Activated CD4-positive, alpha-beta memory T cell treated with anti-CD3 and anti-CD28 coated beads for 36 hours (primary cell): ENCODE data around the gene HPS1. TPM values are rescaled to one million over a fixed set of nuclear protein-coding genes. Genes with fewer than 3 reads are reported as not detected.
"Not testable (repeated sequence)": the region's sequence is repeated elsewhere in the genome, so short reads cannot be mapped to it uniquely, and the experiment has no call there.

Experiments
- CTCF ChIA-PET: fragments of 350-600 bp; sonication (Branson Sonifier 250); formaldehyde crosslinking; loops from one replicate; lab custom pipeline; 2021; ENCODE audit warnings: antibody characterized with exemption, inconsistent platforms; lab: Charles Lee
- POLR2A ChIA-PET: fragments of 350-600 bp; sonication (Branson Sonifier 250); formaldehyde crosslinking; loops from one replicate; lab custom pipeline; 2021; ENCODE audit warnings: antibody characterized with exemption; lab: Charles Lee
- DNase-seq: peaks from one replicate; pipeline ENCODE4 v3.0.0-alpha.2; 2020
- H3K27ac Mint-ChIP-seq: one replicate; pipeline ENCODE4 v1.8.0; 2021; ENCODE audit warnings: mixed read lengths
- H3K27me3 Mint-ChIP-seq: one replicate; pipeline ENCODE4 v1.8.0; 2021; ENCODE audit warnings: mixed read lengths
- H3K36me3 Mint-ChIP-seq: one replicate; pipeline ENCODE4 v1.8.0; 2021; ENCODE audit warnings: mixed read lengths
- H3K4me1 Mint-ChIP-seq: one replicate; pipeline ENCODE4 v1.8.0; 2021; ENCODE audit warnings: low read depth, mixed read lengths
- H3K4me3 Mint-ChIP-seq: one replicate; pipeline ENCODE4 v1.8.0; 2021; ENCODE audit warnings: mild to moderate bottlenecking, mixed read lengths
- H3K9me3 Mint-ChIP-seq: one replicate; pipeline ENCODE4 v1.8.0; 2021; ENCODE audit warnings: mixed read lengths
- intact Hi-C: fragments of 100-400 bp; cut with micrococcal nuclease; formaldehyde crosslinking; loops from one replicate; pipeline ENCODE4 v1.15.1; 2023
- total RNA-seq, 2 experiments: library from RNA; stranded (reverse); gene quantifications; one replicate each; pipeline ENCODE4 v1.2.3, GENCODE V29; 2021

The HPS1 gene
- total RNA-seq, 2 experiments from 2014 or later: 42.1 to 44.3 TPM

GRCh38 chr10:98391065-98391464, 55.7 kb downstream of the HPS1 start:
- CTCF ChIA-PET: interaction anchor here (0.6 to 1.2 kb wide), 3 partner anchors 9 to 50 kb away, joined by 3 read pairs; no protein-coding TSS in a partner anchor
- Mint-ChIP-seq H3K36me3 (peaks cover 1% of the 10 kb centered on the region), H3K27me3 (no peaks in the 10 kb centered on the region), H3K9me3 (no peaks in the 10 kb centered on the region), H3K4me1 (peaks cover 23% of the 10 kb centered on the region), H3K27ac (peak overlapping the region; percentile 44), H3K4me3 (no peak overlapping the region)
- DNase-seq: peak; percentile 54
- intact Hi-C loops: no loop called here
- POLR2A ChIA-PET: interaction anchor here (0.8 kb wide), 1 partner anchor 76 kb away, joined by 3 read pairs; no protein-coding TSS in a partner anchor

- no peak for DNase-seq
- Mint-ChIP-seq H3K9me3 (no peaks in the 10 kb centered on the region), H3K36me3 (peaks cover 1% of the 10 kb centered on the region), H3K27ac (no peak overlapping the region), H3K4me1 (peaks cover 23% of the 10 kb centered on the region), H3K27me3 (no peaks in the 10 kb centered on the region), H3K4me3 (no peak overlapping the region)
- POLR2A ChIA-PET: interaction anchor here (0.8 kb wide), 1 partner anchor 77 kb away, joined by 3 read pairs; no protein-coding TSS in a partner anchor
- intact Hi-C loops: no loop called here
- CTCF ChIA-PET: no interaction called here
These were observed 56.3 kb downstream of the HPS1 start for GRCh38 chr10:98390406-98390805.

- Mint-ChIP-seq H3K4me1 (peaks cover 23% of the 10 kb centered on the region), H3K4me3 (no peak overlapping the region), H3K27ac (no peak overlapping the region), H3K9me3 (no peaks in the 10 kb centered on the region), H3K36me3 (peaks cover 1% of the 10 kb centered on the region), H3K27me3 (no peaks in the 10 kb centered on the region)
- ChIA-PET POLR2A (no interaction called here), CTCF (no interaction called here)
- intact Hi-C loops: no loop called here
- DNase-seq: no peak
These were observed 57.3 kb downstream of the HPS1 start for GRCh38 chr10:98389398-98389797.

GRCh38 chr10:98388101-98388655, 58.6 kb downstream of the HPS1 start:
- Mint-ChIP-seq H3K36me3 (peaks cover 1% of the 10 kb centered on the region), H3K27me3 (no peaks in the 10 kb centered on the region), H3K4me1 (peaks cover 23% of the 10 kb centered on the region), H3K4me3 (no peak overlapping the region), H3K27ac (no peak overlapping the region), H3K9me3 (no peaks in the 10 kb centered on the region)
- intact Hi-C loops: no loop called here
- ChIA-PET CTCF (no interaction called here), POLR2A (no interaction called here)
- DNase-seq: no peak

- intact Hi-C loops: no loop called here
- Mint-ChIP-seq H3K27me3 (no peaks in the 10 kb centered on the region), H3K27ac (no peak overlapping the region)
These were observed 62.1 kb downstream of the HPS1 start for GRCh38 chr10:98384531-98385133.

GRCh38 chr10:98383869-98384268, 62.9 kb downstream of the HPS1 start:
- Mint-ChIP-seq H3K4me1 (no peaks in the 10 kb centered on the region), H3K9me3 (no peaks in the 10 kb centered on the region), H3K4me3 (no peak overlapping the region), H3K27me3 (no peaks in the 10 kb centered on the region), H3K27ac (no peak overlapping the region), H3K36me3 (peaks cover 1% of the 10 kb centered on the region)
- ChIA-PET POLR2A (no interaction called here), CTCF (interaction anchor here (1.5 kb wide), 1 partner anchor 42 kb away, joined by 3 read pairs; no protein-coding TSS in a partner anchor)
- intact Hi-C loops: no loop called here
- DNase-seq: no peak

More at GRCh38 chr10:98384531-98385133, 62.1 kb downstream of the HPS1 start:
- H3K4me1 Mint-ChIP-seq: no peaks in the 10 kb centered on the region
- no peaks in the 10 kb centered on the region for H3K9me3 Mint-ChIP-seq
- ChIA-PET CTCF (interaction anchor here (1.5 kb wide), 1 partner anchor 41 kb away, joined by 3 read pairs; no protein-coding TSS in a partner anchor), POLR2A (no interaction called here)
- H3K4me3 Mint-ChIP-seq: no peak overlapping the region
- DNase-seq: no peak
- H3K36me3 Mint-ChIP-seq: peaks cover 1% of the 10 kb centered on the region

- intact Hi-C loops, H3K9me3 Mint-ChIP-seq, H3K36me3 Mint-ChIP-seq, DNase-seq, H3K27ac Mint-ChIP-seq, H3K27me3 Mint-ChIP-seq, POLR2A ChIA-PET, CTCF ChIA-PET, H3K4me1 Mint-ChIP-seq, H3K4me3 Mint-ChIP-seq: not testable (repeated sequence)
These were observed 63.5 kb downstream of the HPS1 start for GRCh38 chr10:98383134-98383667.

- POLR2A ChIA-PET: no interaction called here
- no peak overlapping the region for H3K4me3 Mint-ChIP-seq
- peaks cover 1% of the 10 kb centered on the region for H3K36me3 Mint-ChIP-seq
- CTCF ChIA-PET: no interaction called here
- intact Hi-C loops: no loop called here
- DNase-seq: no peak
- H3K27ac Mint-ChIP-seq: no peak overlapping the region
- H3K27me3 Mint-ChIP-seq: no peaks in the 10 kb centered on the region
- no peaks in the 10 kb centered on the region for H3K4me1 Mint-ChIP-seq
- H3K9me3 Mint-ChIP-seq: no peaks in the 10 kb centered on the region
These were observed 64.0 kb downstream of the HPS1 start for GRCh38 chr10:98382691-98383101.

GRCh38 chr10:98380493-98381339, 66.0 kb downstream of the HPS1 start:
- ChIA-PET POLR2A (no interaction called here), CTCF (no interaction called here)
- intact Hi-C loops: no loop called here
- H3K27me3 Mint-ChIP-seq: peaks cover under 1% of the 10 kb centered on the region
- H3K9me3 Mint-ChIP-seq: peaks cover 4% of the 10 kb centered on the region
- H3K4me1 Mint-ChIP-seq: no peaks in the 10 kb centered on the region
- no peaks in the 10 kb centered on the region for H3K36me3 Mint-ChIP-seq
- no peak overlapping the region for H3K27ac Mint-ChIP-seq
- no peak overlapping the region for H3K4me3 Mint-ChIP-seq
- DNase-seq: no peak

GRCh38 chr10:98378722-98379121, 68.0 kb downstream of the HPS1 start:
- Mint-ChIP-seq H3K4me1 (no peaks in the 10 kb centered on the region), H3K27me3 (peaks cover 7% of the 10 kb centered on the region), H3K9me3 (peaks cover 4% of the 10 kb centered on the region), H3K36me3 (no peaks in the 10 kb centered on the region), H3K27ac (no peak overlapping the region), H3K4me3 (no peak overlapping the region)
- ChIA-PET POLR2A (interaction anchor here (0.5 kb wide), 1 partner anchor 186 kb away, joined by 3 read pairs; no protein-coding TSS in a partner anchor), CTCF (interaction anchor here (1.0 kb wide), 1 partner anchor 47 kb away, joined by 3 read pairs; no protein-coding TSS in a partner anchor)
- no peak for DNase-seq
- intact Hi-C loops: no loop called here

- ChIA-PET CTCF (no interaction called here), POLR2A (no interaction called here)
- Mint-ChIP-seq H3K27me3 (peaks cover 7% of the 10 kb centered on the region), H3K36me3 (no peaks in the 10 kb centered on the region), H3K27ac (no peak overlapping the region), H3K4me3 (no peak overlapping the region), H3K9me3 (peaks cover 4% of the 10 kb centered on the region), H3K4me1 (no peaks in the 10 kb centered on the region)
- DNase-seq: no peak
- intact Hi-C loops: no loop called here
These were observed 69.2 kb downstream of the HPS1 start for GRCh38 chr10:98377536-98377935.

- Mint-ChIP-seq H3K27ac (no peak overlapping the region), H3K36me3 (no peaks in the 10 kb centered on the region), H3K4me1 (no peaks in the 10 kb centered on the region), H3K9me3 (peaks cover 4% of the 10 kb centered on the region), H3K27me3 (peaks cover 8% of the 10 kb centered on the region), H3K4me3 (no peak overlapping the region)
- ChIA-PET CTCF (no interaction called here), POLR2A (no interaction called here)
- intact Hi-C loops: no loop called here
- DNase-seq: no peak
These were observed 69.7 kb downstream of the HPS1 start for GRCh38 chr10:98377001-98377400.
